Upper lobe of left lung (tissue), 4 donors: ENCODE results near the gene SGCA.

Experiments used
- POLR2A ChIP-seq, 4 donors: fragments of 450-650 bp; IDR thresholded peaks; one replicate each; pipeline ENCODE4 v1.5.1; 2016 to 2017; ENCODE audit warnings: antibody characterized with exemption in 4 of 4, mild to moderate bottlenecking in 2 of 4
- TF ChIP-seq, protein P1 (sequence below), 6 experiments: fragments of 450-650 bp in 4 of 6; fragments of 200-600 bp in 2 of 6; sonication (generic) in 2 of 6; IDR thresholded peaks; one replicate each; pipeline ENCODE4 v1.5.1; 2016 to 2019; ENCODE audit warnings: antibody characterized with exemption in 6 of 6

DNA sequence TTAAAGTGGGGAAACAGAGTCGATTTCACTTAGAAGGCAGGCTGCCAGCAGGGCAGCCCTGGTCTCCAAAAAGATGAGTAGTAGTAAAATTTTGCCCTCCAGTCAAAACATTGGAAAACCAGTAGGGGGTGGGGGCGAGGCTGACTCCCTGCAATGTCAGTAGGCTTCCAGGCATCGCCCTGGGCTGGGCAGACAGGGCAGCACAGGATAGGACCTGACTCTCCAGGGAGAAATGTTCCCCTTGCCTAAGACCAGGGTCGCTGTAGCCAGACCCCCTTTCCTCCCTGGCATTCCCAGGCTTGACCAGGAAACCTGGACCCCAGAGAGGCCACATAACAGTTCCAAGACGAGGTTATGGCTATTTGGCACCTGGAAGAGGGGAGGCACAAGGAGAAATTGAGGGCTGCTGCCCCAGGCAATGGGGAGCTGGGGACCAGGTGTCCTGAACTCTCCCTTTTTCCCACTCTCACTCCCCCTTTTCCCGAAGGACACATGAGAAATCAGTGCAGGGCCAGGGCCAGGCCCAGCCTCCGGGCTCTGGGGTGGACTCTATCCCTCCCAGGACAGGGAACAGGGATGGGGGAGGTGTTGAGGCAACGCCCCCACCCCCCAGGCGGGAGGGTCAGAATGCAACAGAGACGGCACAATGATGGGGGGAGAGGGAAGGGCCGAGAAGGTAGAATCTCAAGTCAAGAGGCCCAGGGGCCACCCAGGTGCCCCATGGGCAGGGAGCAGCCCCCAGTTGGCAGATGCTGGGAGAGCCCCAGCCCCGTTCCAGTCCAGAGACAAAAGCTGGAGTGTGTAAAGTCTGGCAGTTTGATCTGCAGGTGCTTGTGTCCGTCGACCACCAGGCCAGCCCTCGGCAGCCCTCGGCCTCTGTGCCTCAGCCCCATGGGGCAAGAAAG, 31.3 kb upstream of the SGCA start:
- TF ChIP-seq POLR2A (IDR thresholded peaks at IDR 0.05), result no peak
- TF ChIP-seq, protein P1, sequence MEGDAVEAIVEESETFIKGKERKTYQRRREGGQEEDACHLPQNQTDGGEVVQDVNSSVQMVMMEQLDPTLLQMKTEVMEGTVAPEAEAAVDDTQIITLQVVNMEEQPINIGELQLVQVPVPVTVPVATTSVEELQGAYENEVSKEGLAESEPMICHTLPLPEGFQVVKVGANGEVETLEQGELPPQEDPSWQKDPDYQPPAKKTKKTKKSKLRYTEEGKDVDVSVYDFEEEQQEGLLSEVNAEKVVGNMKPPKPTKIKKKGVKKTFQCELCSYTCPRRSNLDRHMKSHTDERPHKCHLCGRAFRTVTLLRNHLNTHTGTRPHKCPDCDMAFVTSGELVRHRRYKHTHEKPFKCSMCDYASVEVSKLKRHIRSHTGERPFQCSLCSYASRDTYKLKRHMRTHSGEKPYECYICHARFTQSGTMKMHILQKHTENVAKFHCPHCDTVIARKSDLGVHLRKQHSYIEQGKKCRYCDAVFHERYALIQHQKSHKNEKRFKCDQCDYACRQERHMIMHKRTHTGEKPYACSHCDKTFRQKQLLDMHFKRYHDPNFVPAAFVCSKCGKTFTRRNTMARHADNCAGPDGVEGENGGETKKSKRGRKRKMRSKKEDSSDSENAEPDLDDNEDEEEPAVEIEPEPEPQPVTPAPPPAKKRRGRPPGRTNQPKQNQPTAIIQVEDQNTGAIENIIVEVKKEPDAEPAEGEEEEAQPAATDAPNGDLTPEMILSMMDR (IDR thresholded peaks at IDR 0.05), result no peak
